GM10266 (cell line): ENCODE measurements around the gene SHANK3.

Experiments used
- DNase-seq: peaks from one replicate; pipeline ENCODE4 v3.0.0; 2012; ENCODE audit errors: extremely low spot score
- TF ChIP-seq, protein P1 (sequence below): IDR thresholded peaks from 2 replicates; pipeline ENCODE4 v1.5.1; 2012; ENCODE audit warnings: mild to moderate bottlenecking, low read depth; ENCODE audit not compliant: control insufficient read depth, insufficient read depth; ENCODE audit errors: missing control alignments

The SHANK3 gene

DNA sequence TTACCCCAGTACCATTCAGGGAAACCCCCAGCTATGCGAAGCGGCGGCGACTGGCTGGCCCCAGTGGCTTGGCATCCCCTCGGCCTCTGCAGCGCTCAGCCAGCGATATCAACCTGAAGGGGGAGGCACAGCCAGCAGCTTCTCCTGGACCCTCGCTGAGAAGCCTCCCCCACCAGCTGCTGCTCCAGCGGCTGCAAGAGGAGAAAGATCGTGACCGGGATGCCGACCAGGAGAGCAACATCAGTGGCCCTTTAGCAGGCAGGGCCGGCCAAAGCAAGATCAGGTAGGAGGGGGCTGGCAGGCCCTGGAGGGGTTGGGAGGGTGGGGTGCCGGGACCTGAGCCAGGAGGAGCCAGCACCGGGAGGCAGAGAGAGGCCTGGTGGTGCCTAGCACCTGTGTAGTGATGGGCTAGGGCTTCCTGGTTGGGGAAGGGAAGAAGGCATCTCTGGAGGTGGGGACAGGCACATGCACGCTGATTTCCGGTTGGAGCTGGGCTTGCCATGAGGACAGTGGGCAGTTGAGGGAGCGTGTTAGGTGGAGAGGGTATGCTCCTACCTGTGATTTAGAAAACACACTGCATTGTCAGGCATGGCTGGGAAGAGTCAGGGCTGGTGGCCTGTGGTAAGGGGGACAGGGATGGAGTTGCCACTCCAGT, 22.3 kb downstream of the SHANK3 start:
- TF ChIP-seq, protein P1, sequence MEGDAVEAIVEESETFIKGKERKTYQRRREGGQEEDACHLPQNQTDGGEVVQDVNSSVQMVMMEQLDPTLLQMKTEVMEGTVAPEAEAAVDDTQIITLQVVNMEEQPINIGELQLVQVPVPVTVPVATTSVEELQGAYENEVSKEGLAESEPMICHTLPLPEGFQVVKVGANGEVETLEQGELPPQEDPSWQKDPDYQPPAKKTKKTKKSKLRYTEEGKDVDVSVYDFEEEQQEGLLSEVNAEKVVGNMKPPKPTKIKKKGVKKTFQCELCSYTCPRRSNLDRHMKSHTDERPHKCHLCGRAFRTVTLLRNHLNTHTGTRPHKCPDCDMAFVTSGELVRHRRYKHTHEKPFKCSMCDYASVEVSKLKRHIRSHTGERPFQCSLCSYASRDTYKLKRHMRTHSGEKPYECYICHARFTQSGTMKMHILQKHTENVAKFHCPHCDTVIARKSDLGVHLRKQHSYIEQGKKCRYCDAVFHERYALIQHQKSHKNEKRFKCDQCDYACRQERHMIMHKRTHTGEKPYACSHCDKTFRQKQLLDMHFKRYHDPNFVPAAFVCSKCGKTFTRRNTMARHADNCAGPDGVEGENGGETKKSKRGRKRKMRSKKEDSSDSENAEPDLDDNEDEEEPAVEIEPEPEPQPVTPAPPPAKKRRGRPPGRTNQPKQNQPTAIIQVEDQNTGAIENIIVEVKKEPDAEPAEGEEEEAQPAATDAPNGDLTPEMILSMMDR, result no peak
- no peak for DNase-seq

DNA sequence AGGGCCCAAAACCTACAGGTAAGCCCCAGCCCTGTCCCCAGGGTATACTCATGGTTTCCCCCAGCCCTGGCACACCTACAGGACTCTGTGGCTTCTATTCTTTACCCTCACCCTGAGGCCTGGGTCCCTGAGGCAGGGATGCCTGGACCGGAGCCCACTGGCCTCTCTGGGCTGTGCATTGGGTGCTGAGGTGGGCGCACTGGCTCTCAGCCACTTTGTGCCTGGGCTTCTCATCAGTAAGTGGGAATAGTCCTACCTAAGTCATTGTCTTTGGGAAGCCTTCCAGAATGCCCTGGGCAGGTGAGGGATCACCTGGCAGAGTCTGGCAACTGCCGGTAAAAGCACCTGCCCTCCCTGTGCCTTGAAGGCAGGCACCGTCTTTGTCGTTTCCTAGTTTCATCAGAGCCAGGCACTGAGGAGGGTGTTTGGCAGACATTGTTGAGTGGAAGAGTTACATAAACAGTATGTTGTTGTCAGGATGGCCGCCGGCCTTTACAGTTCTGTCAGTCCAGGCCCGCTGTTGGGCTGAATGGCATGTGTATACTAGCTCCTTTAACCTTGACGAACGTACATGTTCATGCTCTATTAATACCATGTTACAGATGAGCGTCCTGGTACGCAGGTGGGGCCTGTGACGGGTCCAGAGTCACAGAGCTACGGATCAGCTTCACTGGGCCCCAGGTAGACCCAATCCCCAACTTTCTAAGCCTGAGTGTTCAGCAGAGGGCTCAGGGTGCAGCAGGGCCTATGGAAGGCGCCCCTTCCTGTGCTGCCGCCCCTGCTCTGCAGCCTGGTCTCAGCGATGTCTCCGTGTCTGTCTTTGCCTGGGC, 23.0 kb downstream of the SHANK3 start:
- no peak for DNase-seq
- TF ChIP-seq, protein P1, result no peak

DNA sequence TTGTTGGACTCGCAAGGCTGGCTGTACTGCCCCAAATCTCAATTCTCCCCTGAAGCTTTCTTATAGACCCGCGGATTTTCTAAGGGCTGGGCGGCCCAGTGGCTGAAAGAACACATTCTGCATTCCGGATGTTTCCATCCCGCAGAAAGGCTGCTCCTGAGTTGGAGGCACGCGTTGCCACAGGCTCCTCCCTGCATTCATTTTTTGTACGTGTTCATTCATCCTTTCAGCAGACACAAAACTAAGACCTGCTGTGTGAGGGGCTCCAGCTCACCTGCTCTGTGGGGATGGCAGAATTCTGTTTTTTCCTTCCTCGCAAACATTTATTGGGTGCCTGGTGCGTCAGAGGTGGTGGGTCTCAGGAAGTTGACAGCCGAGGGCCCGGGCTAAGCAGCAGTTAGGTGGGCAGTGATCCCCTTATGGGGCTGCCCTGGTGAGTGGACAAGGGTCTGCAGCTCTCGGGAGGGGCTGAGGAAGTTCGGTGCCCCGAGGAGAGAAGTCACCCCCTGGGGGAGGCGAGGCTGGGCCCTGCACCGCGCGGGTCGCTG, 23.7 kb downstream of the SHANK3 start:
- TF ChIP-seq, protein P1, result no peak
- no peak for DNase-seq

DNA sequence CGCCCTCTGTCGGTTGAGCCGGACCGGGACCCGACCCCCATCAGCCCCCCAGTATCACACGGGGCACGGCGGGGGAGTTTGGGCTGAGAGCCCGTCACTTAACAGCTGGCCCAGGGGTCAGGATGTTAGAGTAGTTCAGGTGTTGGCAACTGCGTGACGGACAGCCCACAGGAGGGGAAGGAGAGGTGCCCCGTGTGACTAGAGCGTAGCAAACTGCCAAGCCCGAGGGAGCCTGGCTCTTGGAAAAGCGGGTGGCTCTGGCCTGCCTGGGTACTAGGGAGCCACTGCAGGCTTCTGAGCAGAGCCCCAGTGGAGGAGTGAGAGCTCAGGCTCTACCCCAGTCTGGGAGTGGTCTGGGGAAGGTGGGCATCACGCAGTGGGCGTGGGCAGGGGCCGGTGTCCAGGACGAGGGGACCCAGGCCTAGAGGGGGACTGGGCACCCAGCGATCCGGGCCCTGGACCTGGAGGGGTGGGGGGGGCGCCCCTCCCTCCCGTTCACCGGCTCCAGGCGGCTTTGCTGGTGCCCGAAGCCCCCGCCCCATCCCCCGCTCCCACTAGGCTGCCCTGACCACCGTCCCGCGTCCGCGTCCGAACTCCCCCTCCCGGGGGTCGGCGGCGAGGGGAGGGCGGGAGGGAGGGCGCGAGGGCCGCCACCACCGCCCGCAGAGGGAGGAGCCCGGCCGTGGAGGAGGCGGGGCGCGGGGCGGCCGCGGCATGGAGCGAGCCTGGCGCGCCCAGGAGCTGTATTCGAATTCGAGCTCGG, 24.4 kb downstream of the SHANK3 start:
- TF ChIP-seq, protein P1, result no peak
- no peak for DNase-seq

DNA sequence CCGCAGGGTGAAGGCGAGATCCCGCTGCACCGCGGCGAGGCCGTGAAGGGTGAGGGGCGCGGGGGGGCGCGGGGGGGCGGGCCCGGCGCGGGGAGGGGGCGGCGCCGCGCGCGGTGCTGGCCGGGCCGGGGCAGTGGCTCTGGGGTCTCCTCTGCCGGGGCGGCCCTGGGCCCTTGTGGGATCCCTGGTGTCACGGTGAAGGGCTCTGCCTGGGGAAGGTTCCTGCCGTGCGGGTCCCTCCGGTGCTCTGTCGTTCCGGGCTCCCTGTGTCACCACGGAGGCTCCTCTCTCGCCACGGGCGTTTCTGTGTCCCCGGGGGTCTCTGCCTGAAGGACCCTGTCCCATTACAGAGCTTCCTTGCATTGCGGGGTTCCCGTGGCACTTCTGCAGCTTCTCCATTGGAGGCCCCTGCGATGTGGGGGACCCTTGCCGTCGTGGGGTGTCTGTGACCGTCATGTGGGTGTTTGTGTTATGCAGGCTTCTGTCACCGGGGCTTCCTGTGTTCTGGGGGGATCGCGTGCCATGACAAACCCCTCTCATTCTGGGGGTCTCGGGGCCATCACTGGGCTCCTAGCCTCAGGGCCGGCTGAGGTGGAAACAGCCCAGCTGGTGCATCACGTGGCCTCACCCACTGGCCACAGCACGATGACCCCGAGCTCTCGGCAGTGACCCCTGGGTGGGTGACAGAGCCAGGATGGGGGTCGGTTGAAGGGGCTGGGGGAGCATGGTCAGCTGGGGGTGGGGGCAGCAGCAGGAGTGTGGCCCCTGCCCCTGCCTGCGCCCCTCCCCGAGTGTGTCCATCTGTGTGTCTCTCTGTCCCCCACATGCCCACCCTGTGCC, 25.3 kb downstream of the SHANK3 start:
- TF ChIP-seq, protein P1, result no peak
- DNase-seq, result no peak

DNA sequence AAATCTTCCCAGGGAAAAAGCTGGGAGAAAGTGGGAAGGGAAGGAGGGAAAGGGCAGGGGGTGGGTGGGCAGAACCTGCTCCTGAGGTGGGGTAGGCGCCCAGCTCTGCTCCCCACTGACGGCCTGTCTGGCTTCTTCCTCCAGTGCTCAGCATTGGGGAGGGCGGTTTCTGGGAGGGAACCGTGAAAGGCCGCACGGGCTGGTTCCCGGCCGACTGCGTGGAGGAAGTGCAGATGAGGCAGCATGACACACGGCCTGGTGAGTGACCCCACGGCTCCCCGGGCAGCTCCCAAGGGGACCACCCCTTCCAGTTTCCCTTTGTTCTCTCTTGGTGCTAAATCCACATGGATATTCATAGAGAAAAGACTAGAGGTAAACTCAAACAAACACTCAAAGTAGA, 25.9 kb downstream of the SHANK3 start:
- DNase-seq, result no peak
- TF ChIP-seq, protein P1, result no peak
